ENCODE results near the gene COL2A1. TPM values are rescaled to one million over a fixed set of nuclear protein-coding genes. Genes with fewer than 3 reads are reported as not detected.

The COL2A1 gene
- total RNA-seq, 2 donors from 2014 or later: 12.4 to 21.0 TPM

DNA sequence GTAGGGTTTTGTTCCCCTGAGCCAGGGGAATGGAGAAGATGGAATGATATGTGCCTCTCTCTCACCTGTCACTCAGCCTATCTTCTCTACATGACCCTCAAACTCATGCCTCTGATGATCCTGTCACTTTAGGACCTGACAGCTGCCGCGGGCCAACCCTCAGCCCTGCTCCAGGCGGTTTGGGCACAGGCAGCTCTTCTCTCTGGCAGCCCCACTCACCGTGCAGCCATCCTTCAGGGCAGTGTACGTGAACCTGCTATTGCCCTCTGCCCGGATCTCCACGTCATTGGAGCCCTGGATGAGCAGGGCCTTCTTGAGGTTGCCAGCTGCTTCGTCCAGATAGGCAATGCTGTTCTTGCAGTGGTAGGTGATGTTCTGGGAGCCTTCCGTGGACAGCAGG lies 30.4 kb downstream of the COL2A1 start:
- Mint-ChIP-seq H3K27ac (no peak overlapping the region), H3K4me1 (no peaks in the 10 kb centered on the region), H3K27me3 (ENCODE audit: insufficient read depth) (peaks cover 82% of the 10 kb centered on the region), H3K9me3 (no peaks in the 10 kb centered on the region), H3K4me3 (no peak overlapping the region), H3K36me3 (ENCODE audit: low read depth) (no peaks in the 10 kb centered on the region)
- TF ChIP-seq, protein P1, sequence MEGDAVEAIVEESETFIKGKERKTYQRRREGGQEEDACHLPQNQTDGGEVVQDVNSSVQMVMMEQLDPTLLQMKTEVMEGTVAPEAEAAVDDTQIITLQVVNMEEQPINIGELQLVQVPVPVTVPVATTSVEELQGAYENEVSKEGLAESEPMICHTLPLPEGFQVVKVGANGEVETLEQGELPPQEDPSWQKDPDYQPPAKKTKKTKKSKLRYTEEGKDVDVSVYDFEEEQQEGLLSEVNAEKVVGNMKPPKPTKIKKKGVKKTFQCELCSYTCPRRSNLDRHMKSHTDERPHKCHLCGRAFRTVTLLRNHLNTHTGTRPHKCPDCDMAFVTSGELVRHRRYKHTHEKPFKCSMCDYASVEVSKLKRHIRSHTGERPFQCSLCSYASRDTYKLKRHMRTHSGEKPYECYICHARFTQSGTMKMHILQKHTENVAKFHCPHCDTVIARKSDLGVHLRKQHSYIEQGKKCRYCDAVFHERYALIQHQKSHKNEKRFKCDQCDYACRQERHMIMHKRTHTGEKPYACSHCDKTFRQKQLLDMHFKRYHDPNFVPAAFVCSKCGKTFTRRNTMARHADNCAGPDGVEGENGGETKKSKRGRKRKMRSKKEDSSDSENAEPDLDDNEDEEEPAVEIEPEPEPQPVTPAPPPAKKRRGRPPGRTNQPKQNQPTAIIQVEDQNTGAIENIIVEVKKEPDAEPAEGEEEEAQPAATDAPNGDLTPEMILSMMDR (conservative IDR thresholded peaks at IDR 0.05): no peak
- DNase-seq: no peak
- no peaks in the 10 kb centered on the region for H3K9me3 ChIP-seq (ENCODE audit: control insufficient read depth, low read length)
- H3K4me3 ChIP-seq (ENCODE audit: low read length): no peak overlapping the region
- H3K27me3 ChIP-seq (ENCODE audit: control insufficient read depth, insufficient read depth, low read length, poor library complexity, severe bottlenecking): no peaks in the 10 kb centered on the region
- WGBS, 2 experiments (ENCODE audit: insufficient coverage in 1 of 2, insufficient read length in 1 of 2): 83 to 93% methylated on average over 8 to 9 of the region's 9 CpGs
- no peak overlapping the region for H3K9ac ChIP-seq (ENCODE audit: extremely low read depth, low read length, poor library complexity, severe bottlenecking)
- no peaks in the 10 kb centered on the region for H3K36me3 ChIP-seq (ENCODE audit: control insufficient read depth, insufficient read depth, low read length)
- H3K27ac ChIP-seq (ENCODE audit: low read depth, low read length): no peak overlapping the region
- no peaks in the 10 kb centered on the region for H3K4me1 ChIP-seq (ENCODE audit: control insufficient read depth, insufficient read depth, low read length)

DNA sequence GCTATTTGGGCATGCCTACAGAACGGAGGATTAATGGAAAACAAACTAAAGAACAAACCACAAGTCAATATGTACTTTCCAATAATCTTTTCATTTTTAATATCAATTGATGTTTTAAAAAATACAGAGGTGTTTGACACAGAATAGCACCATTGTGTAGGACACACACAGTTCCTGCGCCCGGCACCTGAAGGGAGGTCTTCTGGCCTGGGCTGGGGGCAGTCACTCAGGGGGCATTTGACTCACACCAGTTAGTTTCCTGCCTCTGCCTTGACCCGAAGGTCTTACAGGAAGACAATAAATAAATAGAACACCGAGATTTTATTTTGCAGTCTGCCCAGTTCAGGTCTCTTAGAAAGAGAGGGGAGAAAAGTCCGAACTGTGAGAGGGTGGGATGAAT lies 31.4 kb downstream of the COL2A1 start:
- 91 to 94% methylated on average over 6 of the region's 6 CpGs for WGBS, 2 experiments (ENCODE audit: insufficient coverage in 1 of 2, insufficient read length in 1 of 2)
- Histone ChIP-seq H3K4me3 (ENCODE audit: low read length) (no peak overlapping the region), H3K4me1 (ENCODE audit: control insufficient read depth, insufficient read depth, low read length) (no peaks in the 10 kb centered on the region)

DNA sequence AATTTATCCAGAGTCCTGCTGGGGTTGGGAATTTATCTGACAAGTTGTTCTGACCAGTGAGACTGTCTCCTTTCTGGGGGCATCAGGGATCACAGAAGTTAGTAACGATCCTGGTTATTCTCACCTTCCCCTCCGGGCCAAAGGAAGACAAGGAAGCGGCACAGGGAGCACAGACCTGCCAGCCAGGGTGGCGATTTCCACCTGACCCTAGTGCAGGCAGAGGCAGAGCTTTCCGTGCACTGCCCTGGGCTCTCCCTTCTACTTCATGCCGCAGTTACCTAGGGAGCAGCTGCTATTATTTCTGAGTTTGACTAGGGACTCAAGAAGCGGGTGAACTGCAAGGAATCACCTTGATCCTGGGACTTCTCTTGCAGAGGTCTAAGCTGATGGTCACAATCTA lies 33.4 kb downstream of the COL2A1 start:
- H3K4me1 Mint-ChIP-seq: no peaks in the 10 kb centered on the region
- Histone ChIP-seq H3K9ac (ENCODE audit: extremely low read depth, low read length, poor library complexity, severe bottlenecking) (no peak overlapping the region), H3K4me3 (ENCODE audit: low read length) (no peak overlapping the region), H3K9me3 (ENCODE audit: control insufficient read depth, low read length) (no peaks in the 10 kb centered on the region), H3K36me3 (ENCODE audit: control insufficient read depth, insufficient read depth, low read length) (no peaks in the 10 kb centered on the region), H3K27ac (ENCODE audit: low read depth, low read length) (no peak overlapping the region), H3K4me1 (ENCODE audit: control insufficient read depth, insufficient read depth, low read length) (no peaks in the 10 kb centered on the region), H3K27me3 (ENCODE audit: control insufficient read depth, insufficient read depth, low read length, poor library complexity, severe bottlenecking) (peaks cover 3% of the 10 kb centered on the region)
- H3K27me3 Mint-ChIP-seq (ENCODE audit: insufficient read depth): peaks cover 85% of the 10 kb centered on the region
- no peak for DNase-seq
- TF ChIP-seq, protein P1 (conservative IDR thresholded peaks at IDR 0.05): no peak
- WGBS, 2 experiments (ENCODE audit: insufficient coverage in 1 of 2, insufficient read length in 1 of 2): 83 to 93% methylated on average over 7 of the region's 7 CpGs
- no peak overlapping the region for H3K4me3 Mint-ChIP-seq
- no peaks in the 10 kb centered on the region for H3K9me3 Mint-ChIP-seq
- no peak overlapping the region for H3K27ac Mint-ChIP-seq
- no peaks in the 10 kb centered on the region for H3K36me3 Mint-ChIP-seq (ENCODE audit: low read depth)

More for the DNA sequence above, 31.4 kb downstream of the COL2A1 start:
- Mint-ChIP-seq H3K27me3 (ENCODE audit: insufficient read depth) (peaks cover 81% of the 10 kb centered on the region), H3K27ac (no peak overlapping the region), H3K4me1 (no peaks in the 10 kb centered on the region), H3K4me3 (no peak overlapping the region), H3K36me3 (ENCODE audit: low read depth) (no peaks in the 10 kb centered on the region), H3K9me3 (no peaks in the 10 kb centered on the region)
- no peak overlapping the region for H3K27ac ChIP-seq (ENCODE audit: low read depth, low read length)
- no peaks in the 10 kb centered on the region for H3K36me3 ChIP-seq (ENCODE audit: control insufficient read depth, insufficient read depth, low read length)
- H3K27me3 ChIP-seq (ENCODE audit: control insufficient read depth, insufficient read depth, low read length, poor library complexity, severe bottlenecking): no peaks in the 10 kb centered on the region
- DNase-seq: no peak
- TF ChIP-seq, protein P1 (conservative IDR thresholded peaks at IDR 0.05): no peak
- no peaks in the 10 kb centered on the region for H3K9me3 ChIP-seq (ENCODE audit: control insufficient read depth, low read length)
- H3K9ac ChIP-seq (ENCODE audit: extremely low read depth, low read length, poor library complexity, severe bottlenecking): no peak overlapping the region

Measured in endodermal cell (in vitro differentiated cells).